ENCODE results near the gene PDILT.

The PDILT gene

DNA sequence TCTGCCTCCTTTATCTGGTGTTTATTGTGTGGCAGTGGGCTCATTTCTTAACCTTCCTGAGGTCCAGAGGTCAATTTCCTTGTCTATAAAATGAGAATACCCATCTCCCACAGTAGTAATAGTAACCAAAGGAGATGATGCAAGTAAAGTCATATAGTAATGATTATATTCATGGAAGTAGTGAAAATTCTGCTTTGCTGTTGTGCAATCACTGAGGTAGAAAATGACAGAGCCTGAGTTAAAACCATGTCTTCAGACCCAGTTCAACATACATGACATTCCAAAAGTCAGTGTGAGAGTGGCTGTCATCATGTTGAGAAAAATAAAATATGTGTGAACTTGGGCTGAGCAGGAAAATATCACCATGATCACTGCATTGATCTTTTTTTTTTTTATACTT is 51.2 kb downstream of the PDILT start:
- H3K27ac ChIP-seq (ENCODE audit: low read depth, low read length), result no peak overlapping the region
- no peak overlapping the region for H3K9ac ChIP-seq (ENCODE audit: low read length)
- H3K9me3 ChIP-seq (ENCODE audit: insufficient read depth, low read length), result no peaks in the 10 kb centered on the region
- no peak overlapping the region for H2AFZ ChIP-seq (ENCODE audit: low read depth, low read length, severe bottlenecking)
- H3K4me2 ChIP-seq (ENCODE audit: low read depth, low read length, poor library complexity, severe bottlenecking), result no peak overlapping the region
- H3K4me3 ChIP-seq (ENCODE audit: insufficient read depth, low read length, poor library complexity, severe bottlenecking), result no peak overlapping the region
- TF ChIP-seq, protein P1, sequence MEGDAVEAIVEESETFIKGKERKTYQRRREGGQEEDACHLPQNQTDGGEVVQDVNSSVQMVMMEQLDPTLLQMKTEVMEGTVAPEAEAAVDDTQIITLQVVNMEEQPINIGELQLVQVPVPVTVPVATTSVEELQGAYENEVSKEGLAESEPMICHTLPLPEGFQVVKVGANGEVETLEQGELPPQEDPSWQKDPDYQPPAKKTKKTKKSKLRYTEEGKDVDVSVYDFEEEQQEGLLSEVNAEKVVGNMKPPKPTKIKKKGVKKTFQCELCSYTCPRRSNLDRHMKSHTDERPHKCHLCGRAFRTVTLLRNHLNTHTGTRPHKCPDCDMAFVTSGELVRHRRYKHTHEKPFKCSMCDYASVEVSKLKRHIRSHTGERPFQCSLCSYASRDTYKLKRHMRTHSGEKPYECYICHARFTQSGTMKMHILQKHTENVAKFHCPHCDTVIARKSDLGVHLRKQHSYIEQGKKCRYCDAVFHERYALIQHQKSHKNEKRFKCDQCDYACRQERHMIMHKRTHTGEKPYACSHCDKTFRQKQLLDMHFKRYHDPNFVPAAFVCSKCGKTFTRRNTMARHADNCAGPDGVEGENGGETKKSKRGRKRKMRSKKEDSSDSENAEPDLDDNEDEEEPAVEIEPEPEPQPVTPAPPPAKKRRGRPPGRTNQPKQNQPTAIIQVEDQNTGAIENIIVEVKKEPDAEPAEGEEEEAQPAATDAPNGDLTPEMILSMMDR (IDR thresholded peaks at IDR 0.05; ENCODE audit: insufficient read depth, low read length, poor library complexity, severe bottlenecking), result no peak
- TF ChIP-seq EZH2phosphoT487 (conservative IDR thresholded peaks at IDR 0.05; ENCODE audit: low read length), result no peak
- H3K9me2 ChIP-seq (replicated peaks; ENCODE audit: insufficient read depth, low read length), result no peaks in the 10 kb centered on the region
- H3F3A ChIP-seq (ENCODE audit: insufficient read depth), result no peaks in the 10 kb centered on the region
- H3K27me3 ChIP-seq (ENCODE audit: low read length), result no peaks in the 10 kb centered on the region
- H3K36me3 ChIP-seq (ENCODE audit: low read length), result no peaks in the 10 kb centered on the region
- H4K20me1 ChIP-seq (ENCODE audit: low read depth, low read length), result no peaks in the 10 kb centered on the region
- H3K79me2 ChIP-seq (ENCODE audit: insufficient read depth, low read length), result no peaks in the 10 kb centered on the region

DNA sequence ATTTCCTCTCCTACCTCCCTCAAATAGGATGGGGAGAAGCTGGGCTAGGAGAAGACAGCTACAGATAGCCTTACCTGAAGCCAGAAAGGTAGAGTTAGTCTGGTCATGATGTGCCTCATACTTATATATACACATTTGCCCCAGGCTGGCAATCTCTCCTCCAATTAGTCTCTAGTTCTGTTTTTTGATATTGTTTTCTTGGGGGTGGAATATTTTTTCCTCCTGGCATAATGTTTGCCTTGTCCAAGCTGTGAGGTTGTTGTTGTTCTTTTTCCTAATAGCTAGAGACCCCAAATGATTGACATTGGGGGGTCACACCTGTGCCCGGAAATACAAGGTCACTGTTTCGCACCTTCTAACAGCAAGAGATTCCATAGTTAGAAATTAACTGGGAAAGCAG is 51.9 kb downstream of the PDILT start, which contains the start of gene UMOD:
Gene UMOD (minus strand): TSS at position 101 of the 400 bp plus-strand sequence. CDS start 1,978 bp downstream, outside the sequence.
- no peak within 1 kb of the TSS for H2AFZ ChIP-seq (ENCODE audit: low read depth, low read length, severe bottlenecking)
- no peak within 1 kb of the TSS for H3K27ac ChIP-seq (ENCODE audit: low read depth, low read length)

DNA sequence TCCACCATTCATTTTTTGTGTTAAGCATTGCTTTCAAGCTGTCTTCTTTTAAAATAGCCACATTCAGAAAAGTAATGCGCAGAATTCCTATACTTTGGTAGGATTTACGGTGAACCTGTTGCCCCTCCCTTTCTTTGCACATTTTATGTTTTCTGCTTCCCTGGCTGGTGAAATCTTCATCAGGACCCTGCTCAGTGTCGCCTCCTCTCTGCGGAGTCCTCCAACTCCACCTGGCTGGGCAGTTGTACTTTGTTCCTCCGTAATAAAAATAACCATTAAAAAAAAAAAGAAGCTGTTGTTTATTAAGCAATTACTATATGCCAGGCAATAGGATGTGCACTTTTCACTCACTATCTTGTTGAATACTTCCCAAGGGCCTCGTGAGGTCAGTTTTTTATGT is 54.9 kb downstream of the PDILT start:
- H2AFZ ChIP-seq (ENCODE audit: low read depth, low read length, severe bottlenecking), result no peak overlapping the region
- no peaks in the 10 kb centered on the region for H3F3A ChIP-seq (ENCODE audit: insufficient read depth)
- H3K27ac ChIP-seq (ENCODE audit: low read depth, low read length), result no peak overlapping the region
- no peaks in the 10 kb centered on the region for H3K79me2 ChIP-seq (ENCODE audit: insufficient read depth, low read length)
- no peak overlapping the region for H3K4me3 ChIP-seq (ENCODE audit: insufficient read depth, low read length, poor library complexity, severe bottlenecking)
- H4K20me1 ChIP-seq (ENCODE audit: low read depth, low read length), result no peaks in the 10 kb centered on the region
- no peak overlapping the region for H3K9ac ChIP-seq (ENCODE audit: low read length)
- no peaks in the 10 kb centered on the region for H3K9me2 ChIP-seq (replicated peaks; ENCODE audit: insufficient read depth, low read length)
- no peaks in the 10 kb centered on the region for H3K9me3 ChIP-seq (ENCODE audit: insufficient read depth, low read length)
- TF ChIP-seq, protein P1 (IDR thresholded peaks at IDR 0.05; ENCODE audit: insufficient read depth, low read length, poor library complexity, severe bottlenecking), result no peak
- no peaks in the 10 kb centered on the region for H3K27me3 ChIP-seq (ENCODE audit: low read length)
- no peaks in the 10 kb centered on the region for H3K36me3 ChIP-seq (ENCODE audit: low read length)
- no peak overlapping the region for H3K4me2 ChIP-seq (ENCODE audit: low read depth, low read length, poor library complexity, severe bottlenecking)

More for the DNA sequence above, 51.9 kb downstream of the PDILT start, which contains the start of gene UMOD:
- Histone ChIP-seq H3K9me3 (ENCODE audit: insufficient read depth, low read length) (no peaks in the 10 kb centered on the region), H4K20me1 (ENCODE audit: low read depth, low read length) (no peaks in the 10 kb centered on the region), H3K4me3 (ENCODE audit: insufficient read depth, low read length, poor library complexity, severe bottlenecking) (no peak within 1 kb of the TSS), H3K9ac (ENCODE audit: low read length) (no peak within 1 kb of the TSS), H3K79me2 (ENCODE audit: insufficient read depth, low read length) (no peaks in the 10 kb centered on the region), H3K27me3 (ENCODE audit: low read length) (no peaks in the 10 kb centered on the region), H3K4me2 (ENCODE audit: low read depth, low read length, poor library complexity, severe bottlenecking) (no peak within 1 kb of the TSS), H3F3A (ENCODE audit: insufficient read depth) (no peaks in the 10 kb centered on the region), H3K9me2 (replicated peaks; ENCODE audit: insufficient read depth, low read length) (no peaks in the 10 kb centered on the region), H3K36me3 (ENCODE audit: low read length) (no peaks in the 10 kb centered on the region)
- TF ChIP-seq, protein P1 (IDR thresholded peaks at IDR 0.05; ENCODE audit: insufficient read depth, low read length, poor library complexity, severe bottlenecking), result no peak
- TF ChIP-seq EZH2phosphoT487 (conservative IDR thresholded peaks at IDR 0.05; ENCODE audit: low read length), result no peak

Data from SU-DHL-6 (cell line).